Choroid plexus epithelial cell (primary cell): ENCODE results near the gene KCTD8.

ENCODE experiments used
- DNase-seq: peaks from one replicate; pipeline ENCODE4 v3.0.0-alpha.2; 2010; ENCODE audit warnings: low read depth
- H3K4me3 ChIP-seq: 2 replicates; pipeline ENCODE4 v1.5.1; 2011; ENCODE audit warnings: low read depth, mild to moderate bottlenecking, control low read depth, low read length, moderate library complexity
- CTCF ChIP-seq: conservative IDR thresholded peaks from 2 replicates; pipeline ENCODE4 v1.5.1; 2011; ENCODE audit warnings: low read depth, mild to moderate bottlenecking, control low read depth, inconsistent platforms, low read length, moderate library complexity

KCTD8 gene

DNA sequence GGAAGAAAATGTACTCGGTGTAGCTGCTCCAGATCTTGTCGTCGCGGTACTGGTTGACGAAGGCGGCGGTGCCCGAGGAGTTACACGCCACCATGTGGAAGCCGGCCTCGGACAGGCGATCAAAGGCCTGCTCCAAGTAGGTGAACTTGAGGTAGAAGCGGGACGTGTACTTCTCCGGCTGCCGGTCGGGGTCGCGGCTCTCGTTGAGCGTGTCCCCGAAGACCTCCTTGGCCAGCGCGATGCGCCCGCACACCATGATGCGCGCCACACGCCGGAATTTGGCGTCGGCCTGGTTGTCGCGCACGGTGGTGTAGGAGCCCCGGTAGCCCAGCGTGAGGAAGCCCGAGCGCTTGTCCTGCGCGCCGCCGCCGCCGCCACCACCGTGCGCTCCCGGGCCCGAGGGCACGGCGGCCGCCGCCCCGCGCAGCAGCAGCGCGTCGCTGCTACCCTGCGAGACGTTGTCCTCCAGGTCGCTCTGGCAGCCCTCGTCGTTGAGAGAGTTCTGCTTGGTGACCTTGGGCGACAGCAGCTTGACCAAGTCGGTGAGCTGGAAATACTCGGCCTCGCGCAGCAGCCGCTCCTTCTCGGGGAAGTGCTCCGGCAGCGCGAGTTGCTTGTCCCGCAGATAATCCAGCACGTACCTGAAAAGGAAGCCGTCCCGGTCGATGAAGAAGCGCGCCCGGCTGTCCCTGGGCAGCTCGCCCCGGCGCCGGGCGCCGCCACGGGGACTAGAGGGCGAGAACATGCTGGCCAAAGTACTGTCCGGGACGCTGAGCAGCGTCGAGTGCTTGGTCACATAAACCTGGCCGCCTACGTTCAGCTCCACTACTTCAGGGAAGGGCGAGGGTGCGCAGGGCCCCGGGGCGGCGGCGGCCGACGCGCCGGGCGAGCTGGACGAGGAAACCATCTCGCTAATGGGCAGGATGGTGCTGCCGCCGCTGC lies 775 bp downstream of the KCTD8 start:
- H3K4me3 ChIP-seq, result peak overlapping the region; percentile 49
- TF ChIP-seq CTCF, result no peak
- peak; percentile 4 for DNase-seq

- no peak for DNase-seq
- TF ChIP-seq CTCF, result no peak
- H3K4me3 ChIP-seq, result no peak overlapping the region
Observed at GRCh38 chr4:44446801-44447562, 1.6 kb downstream of the KCTD8 start.

- no peak overlapping the region for H3K4me3 ChIP-seq
- no peak for DNase-seq
- no peak for TF ChIP-seq CTCF
Observed at GRCh38 chr4:44446191-44446590, 2.4 kb downstream of the KCTD8 start.

GRCh38 chr4:44438687-44439086 lies 9.9 kb downstream of the KCTD8 start:
- no peak overlapping the region for H3K4me3 ChIP-seq
- no peak for TF ChIP-seq CTCF
- DNase-seq, result no peak

GRCh38 chr4:44434247-44434646 lies 14.4 kb downstream of the KCTD8 start:
- no peak for TF ChIP-seq CTCF
- H3K4me3 ChIP-seq, result no peak overlapping the region
- no peak for DNase-seq

- TF ChIP-seq CTCF, result peak; percentile 49
- H3K4me3 ChIP-seq, result no peak overlapping the region
- peak; percentile 14 for DNase-seq
Observed at GRCh38 chr4:44425614-44426208, 22.9 kb downstream of the KCTD8 start.
